Activated CD8-positive, alpha-beta memory T cell treated with anti-CD3 and anti-CD28 coated beads for 36 hours (primary cell): ENCODE measurements around the gene PCDH1. TPM values are rescaled to one million over a fixed set of nuclear protein-coding genes. Genes with fewer than 3 reads are reported as not detected.

Experiments used
- CTCF ChIA-PET: fragments of 350-600 bp; sonication (Branson Sonifier 250); formaldehyde crosslinking; loops from one replicate; lab custom pipeline; 2021; ENCODE audit warnings: antibody characterized with exemption; lab: Charles Lee
- POLR2A ChIA-PET: fragments of 350-600 bp; sonication (Branson Sonifier 250); formaldehyde crosslinking; loops from one replicate; lab custom pipeline; 2021; ENCODE audit warnings: antibody characterized with exemption; lab: Charles Lee
- total RNA-seq, 2 experiments: library from RNA; stranded (reverse); gene quantifications; one replicate each; pipeline ENCODE4 v1.2.3, GENCODE V29; 2021

PCDH1 gene
- total RNA-seq, 2 experiments from 2014 or later, result not detected

- CTCF ChIA-PET, result interaction anchor here (0.5 to 9.1 kb wide), 15 partner anchors 8 to 254 kb away, joined by 3 to 127 read pairs (median 5); partner anchors contain the start of genes DELE1 and RNF14
- POLR2A ChIA-PET, result interaction anchor here (0.6 to 2.0 kb wide), 3 partner anchors 28 to 185 kb away, joined by 3 to 10 read pairs (median 5); no protein-coding TSS in a partner anchor
Measured at GRCh38 chr5:141877356-141878185, 639 bp downstream of the PCDH1 start.

GRCh38 chr5:141876628-141877355, 1.4 kb downstream of the PCDH1 start:
- POLR2A ChIA-PET, result interaction anchor here (2.0 kb wide), 1 partner anchor 184 kb away, joined by 10 read pairs; no protein-coding TSS in a partner anchor
- CTCF ChIA-PET, result interaction anchor here (8.4 to 9.1 kb wide), 2 partner anchors 175 to 184 kb away, joined by 72 to 127 read pairs; no protein-coding TSS in a partner anchor

GRCh38 chr5:141875795-141876627, 2.2 kb downstream of the PCDH1 start:
- CTCF ChIA-PET, result interaction anchor here (1.0 to 9.1 kb wide), 4 partner anchors 82 to 184 kb away, joined by 3 to 127 read pairs (median 38); partner anchors contain the start of gene PCDH12
- POLR2A ChIA-PET, result no interaction called here

- POLR2A ChIA-PET, result no interaction called here
- CTCF ChIA-PET, result interaction anchor here (0.8 to 9.1 kb wide), 4 partner anchors 83 to 183 kb away, joined by 3 to 72 read pairs (median 4); partner anchors contain the start of gene PCDH12
Measured at GRCh38 chr5:141875022-141875740, 3.0 kb downstream of the PCDH1 start.

GRCh38 chr5:141874262-141874964, 3.8 kb downstream of the PCDH1 start:
- CTCF ChIA-PET, result interaction anchor here (0.8 kb wide), 1 partner anchor 181 kb away, joined by 3 read pairs; no protein-coding TSS in a partner anchor

GRCh38 chr5:141873933-141874261, 4.3 kb downstream of the PCDH1 start:
- ChIA-PET CTCF (interaction anchor here (0.7 kb wide), 1 partner anchor 189 kb away, joined by 3 read pairs; no protein-coding TSS in a partner anchor), POLR2A (no interaction called here)

More at GRCh38 chr5:141874262-141874964, 3.8 kb downstream of the PCDH1 start:
- POLR2A ChIA-PET, result no interaction called here

- POLR2A ChIA-PET, result no interaction called here
- CTCF ChIA-PET, result no interaction called here
Measured at GRCh38 chr5:141872496-141873356, 5.5 kb downstream of the PCDH1 start.

GRCh38 chr5:141871870-141872269, 6.3 kb downstream of the PCDH1 start:
- ChIA-PET CTCF (no interaction called here), POLR2A (no interaction called here)

- CTCF ChIA-PET, result no interaction called here
- POLR2A ChIA-PET, result no interaction called here
Measured at GRCh38 chr5:141870871-141871270, 7.3 kb downstream of the PCDH1 start.

- POLR2A ChIA-PET, result no interaction called here
Measured at GRCh38 chr5:141870228-141870627, 8.0 kb downstream of the PCDH1 start.

GRCh38 chr5:141869514-141869913, 8.7 kb downstream of the PCDH1 start:
- POLR2A ChIA-PET, result no interaction called here
- CTCF ChIA-PET, result interaction anchor here (1.1 to 1.3 kb wide), 2 partner anchors 9 to 168 kb away, joined by 4 to 5 read pairs; partner anchors contain the start of gene PCDH1

More at GRCh38 chr5:141870228-141870627, 8.0 kb downstream of the PCDH1 start:
- CTCF ChIA-PET, result interaction anchor here (1.1 kb wide), 1 partner anchor 168 kb away, joined by 4 read pairs; no protein-coding TSS in a partner anchor

- ChIA-PET CTCF (interaction anchor here (1.1 to 1.3 kb wide), 2 partner anchors 9 to 167 kb away, joined by 4 to 5 read pairs; partner anchors contain the start of gene PCDH1), POLR2A (no interaction called here)
Measured at GRCh38 chr5:141869040-141869439, 9.2 kb downstream of the PCDH1 start.

GRCh38 chr5:141868541-141868940, 9.7 kb downstream of the PCDH1 start:
- CTCF ChIA-PET, result interaction anchor here (1.3 kb wide), 1 partner anchor 10 kb away, joined by 5 read pairs; the partner anchor contains the start of gene PCDH1
- POLR2A ChIA-PET, result no interaction called here

- POLR2A ChIA-PET, result interaction anchor here (0.7 kb wide), 1 partner anchor 90 kb away, joined by 3 read pairs; no protein-coding TSS in a partner anchor
- CTCF ChIA-PET, result interaction anchor here (1.4 kb wide), 1 partner anchor 12 kb away, joined by 6 read pairs; no protein-coding TSS in a partner anchor
Measured at GRCh38 chr5:141867651-141868050, 10.6 kb downstream of the PCDH1 start.

GRCh38 chr5:141867139-141867538, 11.1 kb downstream of the PCDH1 start:
- ChIA-PET CTCF (interaction anchor here (1.4 kb wide), 1 partner anchor 12 kb away, joined by 6 read pairs; no protein-coding TSS in a partner anchor), POLR2A (no interaction called here)

GRCh38 chr5:141866096-141866495, 12.1 kb downstream of the PCDH1 start:
- ChIA-PET CTCF (interaction anchor here (1.4 kb wide), 1 partner anchor 13 kb away, joined by 6 read pairs; no protein-coding TSS in a partner anchor), POLR2A (no interaction called here)
